ENCODE results near the gene CEP295NL. TPM values are rescaled to one million over a fixed set of nuclear protein-coding genes. Genes with fewer than 3 reads are reported as not detected.

Gene CEP295NL
- total and polyA plus RNA-seq, 2 of the 13 experiments (the other 11 are each of a cell fraction or from before 2014, with no cell fraction given), result not detected

DNA sequence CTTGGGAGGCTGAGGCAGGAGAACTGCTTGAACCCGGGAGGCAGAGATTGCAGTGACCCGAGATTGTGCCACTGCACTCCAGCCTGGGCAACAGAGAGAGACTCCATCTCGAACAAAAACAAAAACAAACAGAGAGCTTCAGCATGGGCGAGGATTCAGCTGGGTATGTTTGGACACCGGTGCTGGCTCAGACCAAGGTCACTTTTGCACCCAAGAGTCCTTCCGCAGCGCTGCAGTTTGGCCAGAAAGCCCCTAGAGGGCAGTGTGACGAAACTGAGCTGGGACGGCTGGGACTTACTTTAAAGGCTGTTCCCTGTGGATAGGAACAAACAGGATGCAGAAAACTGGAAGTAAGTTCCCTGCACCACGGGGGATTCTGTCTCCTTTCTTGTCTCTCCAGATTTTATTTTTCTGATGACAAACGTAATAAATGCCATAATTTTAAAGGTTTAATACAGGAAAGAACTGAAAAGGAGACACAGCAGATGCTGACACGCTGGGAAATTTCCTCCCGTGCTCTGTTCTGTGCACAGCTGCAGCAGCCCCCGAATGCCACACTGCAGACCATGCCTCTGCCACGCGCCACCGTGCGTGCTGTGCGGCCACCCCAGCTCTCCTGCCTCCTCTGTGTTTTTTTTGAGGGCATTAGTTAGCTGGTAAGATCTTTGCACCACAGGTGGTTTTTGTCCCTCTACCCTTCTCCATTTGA, 37.2 kb downstream of the CEP295NL start (continued):
- peak; percentile 44; the same call in 1 of the 2 replicates for TF ChIP-seq ZNF143 (CRISPR knock-in tag; IDR thresholded peaks at IDR 0.05)
- TF ChIP-seq POLR2G (IDR thresholded peaks at IDR 0.05; ENCODE audit: low read depth, low read length), result no peak
- no peak for TF ChIP-seq ZFP36L2 (CRISPR knock-in tag; IDR thresholded peaks at IDR 0.05)
- peak; percentile 59; the same call in 1 of the 2 replicates for TF ChIP-seq ZKSCAN8 (CRISPR knock-in tag; IDR thresholded peaks at IDR 0.05; ENCODE audit: borderline replicate concordance)
- TF ChIP-seq ZNF790 (CRISPR knock-in tag; IDR thresholded peaks at IDR 0.05; ENCODE audit: borderline replicate concordance), result no peak
- TF ChIP-seq ZNF441 (CRISPR knock-in tag; IDR thresholded peaks at IDR 0.05; ENCODE audit: borderline replicate concordance), result no peak
- TF ChIP-seq, protein P1, sequence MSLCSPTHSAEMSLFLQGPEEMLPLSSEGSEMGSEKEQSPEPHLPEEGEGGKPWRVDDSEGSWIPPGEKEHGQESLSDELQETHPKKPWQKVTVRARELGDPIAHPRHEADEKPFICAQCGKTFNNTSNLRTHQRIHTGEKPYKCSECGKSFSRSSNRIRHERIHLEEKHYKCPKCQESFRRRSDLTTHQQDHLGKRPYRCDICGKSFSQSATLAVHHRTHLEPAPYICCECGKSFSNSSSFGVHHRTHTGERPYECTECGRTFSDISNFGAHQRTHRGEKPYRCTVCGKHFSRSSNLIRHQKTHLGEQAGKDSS (CRISPR knock-in tag; IDR thresholded peaks at IDR 0.05; ENCODE audit: borderline replicate concordance, low read depth), result no peak
- TF ChIP-seq, protein P2, sequence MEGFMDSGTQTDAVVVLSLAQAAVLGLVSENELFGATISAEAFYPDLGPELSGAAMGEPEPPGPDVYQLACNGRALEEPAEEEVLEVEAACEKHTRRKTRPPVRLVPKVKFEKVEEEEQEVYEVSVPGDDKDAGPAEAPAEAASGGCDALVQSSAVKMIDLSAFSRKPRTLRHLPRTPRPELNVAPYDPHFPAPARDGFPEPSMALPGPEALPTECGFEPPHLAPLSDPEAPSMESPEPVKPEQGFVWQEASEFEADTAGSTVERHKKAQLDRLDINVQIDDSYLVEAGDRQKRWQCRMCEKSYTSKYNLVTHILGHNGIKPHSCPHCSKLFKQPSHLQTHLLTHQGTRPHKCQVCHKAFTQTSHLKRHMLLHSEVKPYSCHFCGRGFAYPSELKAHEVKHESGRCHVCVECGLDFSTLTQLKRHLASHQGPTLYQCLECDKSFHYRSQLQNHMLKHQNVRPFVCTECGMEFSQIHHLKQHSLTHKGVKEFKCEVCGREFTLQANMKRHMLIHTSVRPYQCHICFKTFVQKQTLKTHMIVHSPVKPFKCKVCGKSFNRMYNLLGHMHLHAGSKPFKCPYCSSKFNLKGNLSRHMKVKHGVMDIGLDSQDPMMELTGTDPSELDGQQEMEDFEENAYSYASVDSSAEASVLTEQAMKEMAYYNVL (CRISPR knock-in tag; IDR thresholded peaks at IDR 0.05; ENCODE audit: borderline replicate concordance), result peak; percentile 42; the same call in 1 of the 2 replicates
- TF ChIP-seq KLF9 (CRISPR knock-in tag; IDR thresholded peaks at IDR 0.05; ENCODE audit: low read depth), result no peak
- TF ChIP-seq ZNF24 (IDR thresholded peaks at IDR 0.05), result no peak
- peak; percentile 21 for TF ChIP-seq SKI (IDR thresholded peaks at IDR 0.05; ENCODE audit: partially characterized antibody)
- TF ChIP-seq THAP11 (CRISPR knock-in tag; IDR thresholded peaks at IDR 0.05), result peak; percentile 49; the same call in 1 of the 2 replicates
- TF ChIP-seq ATAD3A (CRISPR knock-in tag; IDR thresholded peaks at IDR 0.05), result no peak
- no peak for TF ChIP-seq MED8 (CRISPR knock-in tag; IDR thresholded peaks at IDR 0.05; ENCODE audit: insufficient replicate concordance)
- TF ChIP-seq MEIS2 (CRISPR knock-in tag; IDR thresholded peaks at IDR 0.05), result peak; percentile 44; the same call in 1 of the 2 replicates
- TF ChIP-seq, protein P3, sequence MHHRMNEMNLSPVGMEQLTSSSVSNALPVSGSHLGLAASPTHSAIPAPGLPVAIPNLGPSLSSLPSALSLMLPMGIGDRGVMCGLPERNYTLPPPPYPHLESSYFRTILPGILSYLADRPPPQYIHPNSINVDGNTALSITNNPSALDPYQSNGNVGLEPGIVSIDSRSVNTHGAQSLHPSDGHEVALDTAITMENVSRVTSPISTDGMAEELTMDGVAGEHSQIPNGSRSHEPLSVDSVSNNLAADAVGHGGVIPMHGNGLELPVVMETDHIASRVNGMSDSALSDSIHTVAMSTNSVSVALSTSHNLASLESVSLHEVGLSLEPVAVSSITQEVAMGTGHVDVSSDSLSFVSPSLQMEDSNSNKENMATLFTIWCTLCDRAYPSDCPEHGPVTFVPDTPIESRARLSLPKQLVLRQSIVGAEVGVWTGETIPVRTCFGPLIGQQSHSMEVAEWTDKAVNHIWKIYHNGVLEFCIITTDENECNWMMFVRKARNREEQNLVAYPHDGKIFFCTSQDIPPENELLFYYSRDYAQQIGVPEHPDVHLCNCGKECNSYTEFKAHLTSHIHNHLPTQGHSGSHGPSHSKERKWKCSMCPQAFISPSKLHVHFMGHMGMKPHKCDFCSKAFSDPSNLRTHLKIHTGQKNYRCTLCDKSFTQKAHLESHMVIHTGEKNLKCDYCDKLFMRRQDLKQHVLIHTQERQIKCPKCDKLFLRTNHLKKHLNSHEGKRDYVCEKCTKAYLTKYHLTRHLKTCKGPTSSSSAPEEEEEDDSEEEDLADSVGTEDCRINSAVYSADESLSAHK (CRISPR knock-in tag; IDR thresholded peaks at IDR 0.05; ENCODE audit: borderline replicate concordance), result no peak
- no peak; the same call in 1 of the 2 replicates for TF ChIP-seq GABPB1 (CRISPR knock-in tag; IDR thresholded peaks at IDR 0.05)
- no peak for TF ChIP-seq SUZ12 (IDR thresholded peaks at IDR 0.05; ENCODE audit: low read depth, low read length)
- TF ChIP-seq KDM2A (CRISPR knock-in tag; IDR thresholded peaks at IDR 0.05; ENCODE audit: borderline replicate concordance, low read depth), result peak; percentile 66; the same call in 1 of the 2 replicates
- TF ChIP-seq, protein P4, sequence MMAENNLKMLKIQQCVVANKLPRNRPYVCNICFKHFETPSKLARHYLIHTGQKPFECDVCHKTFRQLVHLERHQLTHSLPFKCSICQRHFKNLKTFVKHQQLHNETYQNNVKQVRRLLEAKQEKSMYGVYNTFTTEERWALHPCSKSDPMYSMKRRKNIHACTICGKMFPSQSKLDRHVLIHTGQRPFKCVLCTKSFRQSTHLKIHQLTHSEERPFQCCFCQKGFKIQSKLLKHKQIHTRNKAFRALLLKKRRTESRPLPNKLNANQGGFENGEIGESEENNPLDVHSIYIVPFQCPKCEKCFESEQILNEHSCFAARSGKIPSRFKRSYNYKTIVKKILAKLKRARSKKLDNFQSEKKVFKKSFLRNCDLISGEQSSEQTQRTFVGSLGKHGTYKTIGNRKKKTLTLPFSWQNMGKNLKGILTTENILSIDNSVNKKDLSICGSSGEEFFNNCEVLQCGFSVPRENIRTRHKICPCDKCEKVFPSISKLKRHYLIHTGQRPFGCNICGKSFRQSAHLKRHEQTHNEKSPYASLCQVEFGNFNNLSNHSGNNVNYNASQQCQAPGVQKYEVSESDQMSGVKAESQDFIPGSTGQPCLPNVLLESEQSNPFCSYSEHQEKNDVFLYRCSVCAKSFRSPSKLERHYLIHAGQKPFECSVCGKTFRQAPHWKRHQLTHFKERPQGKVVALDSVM (CRISPR knock-in tag; IDR thresholded peaks at IDR 0.05), result peak; percentile 78
- TF ChIP-seq, protein P5, sequence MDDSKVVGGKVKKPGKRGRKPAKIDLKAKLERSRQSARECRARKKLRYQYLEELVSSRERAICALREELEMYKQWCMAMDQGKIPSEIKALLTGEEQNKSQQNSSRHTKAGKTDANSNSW (CRISPR knock-in tag; IDR thresholded peaks at IDR 0.05; ENCODE audit: borderline replicate concordance), result no peak
- 0 out of 2 replicates have a peak, but pooled peaks have one; percentile 36 for TF ChIP-seq HNRNPL (IDR thresholded peaks at IDR 0.05; ENCODE audit: low read depth, low read length)

Data from HepG2 (cell line).